ENCODE results near the gene FAM200C. TPM values are rescaled to one million over a fixed set of nuclear protein-coding genes. Genes with fewer than 3 reads are reported as not detected.

The FAM200C gene
- polyA plus RNA-seq, 4 donors: 0.27 to 4.9 (median 1.6) TPM

DNA sequence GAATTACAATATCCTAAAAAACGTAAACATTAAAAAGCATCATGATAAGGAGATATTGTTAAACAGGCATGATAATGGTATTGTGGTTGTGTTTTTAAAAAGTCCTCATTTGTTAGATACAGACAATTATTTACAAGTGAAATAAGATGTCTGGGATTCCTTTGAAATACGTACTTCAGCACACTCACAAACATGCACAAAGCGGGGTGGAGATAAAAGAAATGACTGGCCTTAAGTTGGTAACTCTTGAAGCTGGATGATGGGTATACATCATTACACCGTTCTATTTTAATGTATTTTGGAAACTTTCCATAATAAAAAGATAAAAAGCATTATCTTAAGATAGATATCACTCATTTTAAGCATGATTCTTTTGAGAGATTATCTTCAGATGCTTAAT, 1.0 kb downstream of the FAM200C start:
- peaks cover 0 to 3% (median 0%) of the 10 kb centered on the region in 3 donors for H3K4me1 ChIP-seq (ENCODE audit: control insufficient read depth in 3 of 3, insufficient read depth in 2 of 3, low read depth in 1 of 3, low read length in 2 of 3)
- peaks cover 5 to 11% (median 8%) of the 10 kb centered on the region in 3 donors for H3K36me3 ChIP-seq (ENCODE audit: control insufficient read depth in 3 of 3, insufficient read depth in 2 of 3, low read depth in 1 of 3, low read length in 3 of 3)
- DNase-seq (no peak), FAIRE-seq (no peak)
- no peaks in the 10 kb centered on the region for H3K9me3 ChIP-seq (ENCODE audit: control insufficient read depth in 2 of 2, insufficient read depth in 1 of 2, low read depth in 1 of 2, low read length in 1 of 2)
- 26 to 48% (median 34%) methylated on average over 4 of the region's 4 CpGs for WGBS, 3 donors
- no peak overlapping the region for H3K27ac ChIP-seq (ENCODE audit: low read depth in 1 of 3, low read length in 2 of 3)
- H3K27me3 ChIP-seq (ENCODE audit: control insufficient read depth in 3 of 3, insufficient read depth in 3 of 3, low read length in 3 of 3): no peaks in the 10 kb centered on the region
- H3K4me3 ChIP-seq (ENCODE audit: low read depth in 1 of 3, low read length in 3 of 3): no peak overlapping the region

DNA sequence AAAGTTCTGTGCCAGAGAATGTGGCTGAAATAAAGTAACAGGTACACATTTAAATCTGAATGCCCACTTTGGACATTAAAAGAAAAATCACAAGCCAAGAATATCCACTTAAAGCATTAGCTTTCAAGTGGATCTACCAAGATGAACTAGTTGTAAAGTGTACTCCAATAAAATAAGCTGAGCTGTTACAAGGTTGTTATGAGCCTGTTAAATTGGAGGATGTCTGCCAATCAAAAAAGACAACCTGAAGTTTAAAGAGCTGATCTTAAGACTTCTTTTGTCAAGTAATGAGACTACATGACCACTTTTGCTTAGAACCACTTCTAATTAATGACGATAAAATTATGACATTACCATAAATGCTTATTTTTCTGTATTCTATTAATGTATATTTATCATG, 2.4 kb downstream of the FAM200C start:
- Histone ChIP-seq H3K9me3 (ENCODE audit: control insufficient read depth in 2 of 2, insufficient read depth in 1 of 2, low read depth in 1 of 2, low read length in 1 of 2) (no peaks in the 10 kb centered on the region), H3K4me3 (ENCODE audit: low read depth in 1 of 3, low read length in 3 of 3) (no peak overlapping the region), H3K27ac (ENCODE audit: low read depth in 1 of 3, low read length in 2 of 3) (no peak overlapping the region), H3K4me1 (ENCODE audit: control insufficient read depth in 3 of 3, insufficient read depth in 2 of 3, low read depth in 1 of 3, low read length in 2 of 3) (peaks cover 0 to 3% (median 0%) of the 10 kb centered on the region in 3 donors), H3K27me3 (ENCODE audit: control insufficient read depth in 3 of 3, insufficient read depth in 3 of 3, low read length in 3 of 3) (no peaks in the 10 kb centered on the region), H3K36me3 (ENCODE audit: control insufficient read depth in 3 of 3, insufficient read depth in 2 of 3, low read depth in 1 of 3, low read length in 3 of 3) (peaks cover 2 to 6% (median 3%) of the 10 kb centered on the region in 3 donors)
- no peak for FAIRE-seq
- no peak for DNase-seq
- 94 to 100% (median 100%) methylated on average over 1 of the region's 1 CpG for WGBS, 3 donors

- peaks cover 0 to 3% (median 0%) of the 10 kb centered on the region in 3 donors for H3K36me3 ChIP-seq (ENCODE audit: control insufficient read depth in 3 of 3, insufficient read depth in 2 of 3, low read depth in 1 of 3, low read length in 3 of 3)
- H3K27ac ChIP-seq (ENCODE audit: low read depth in 1 of 3, low read length in 2 of 3): no peak overlapping the region
- H3K4me3 ChIP-seq (ENCODE audit: low read depth in 1 of 3, low read length in 3 of 3): no peak overlapping the region
- FAIRE-seq (no peak), DNase-seq (no peak)
- H3K27me3 ChIP-seq (ENCODE audit: control insufficient read depth in 3 of 3, insufficient read depth in 3 of 3, low read length in 3 of 3): no peaks in the 10 kb centered on the region
- WGBS, 3 donors: 96 to 97% (median 96%) methylated on average over 7 of the region's 7 CpGs
- no peaks in the 10 kb centered on the region for H3K9me3 ChIP-seq (ENCODE audit: control insufficient read depth in 2 of 2, insufficient read depth in 1 of 2, low read depth in 1 of 2, low read length in 1 of 2)
- peaks cover 0 to 3% (median 0%) of the 10 kb centered on the region in 3 donors for H3K4me1 ChIP-seq (ENCODE audit: control insufficient read depth in 3 of 3, insufficient read depth in 2 of 3, low read depth in 1 of 3, low read length in 2 of 3)
Measured at GRCh38 chr5:160395111-160395510, 4.7 kb downstream of the FAM200C start.

GRCh38 chr5:160390787-160391696, 8.8 kb downstream of the FAM200C start:
- FAIRE-seq: no peak
- Histone ChIP-seq H3K4me3 (ENCODE audit: low read depth in 1 of 3, low read length in 3 of 3) (no peak overlapping the region), H3K36me3 (ENCODE audit: control insufficient read depth in 3 of 3, insufficient read depth in 2 of 3, low read depth in 1 of 3, low read length in 3 of 3) (no peaks in the 10 kb centered on the region), H3K27ac (ENCODE audit: low read depth in 1 of 3, low read length in 2 of 3) (no peak overlapping the region), H3K9me3 (ENCODE audit: control insufficient read depth in 2 of 2, insufficient read depth in 1 of 2, low read depth in 1 of 2, low read length in 1 of 2) (peaks cover 0 to 10% of the 10 kb centered on the region in 2 donors), H3K27me3 (ENCODE audit: control insufficient read depth in 3 of 3, insufficient read depth in 3 of 3, low read length in 3 of 3) (no peaks in the 10 kb centered on the region), H3K4me1 (ENCODE audit: control insufficient read depth in 3 of 3, insufficient read depth in 2 of 3, low read depth in 1 of 3, low read length in 2 of 3) (no peaks in the 10 kb centered on the region)
- DNase-seq: peak; percentile 25 to 48
- 56 to 70% (median 62%) methylated on average over 6 to 8 of the region's 8 CpGs for WGBS, 3 donors

DNA sequence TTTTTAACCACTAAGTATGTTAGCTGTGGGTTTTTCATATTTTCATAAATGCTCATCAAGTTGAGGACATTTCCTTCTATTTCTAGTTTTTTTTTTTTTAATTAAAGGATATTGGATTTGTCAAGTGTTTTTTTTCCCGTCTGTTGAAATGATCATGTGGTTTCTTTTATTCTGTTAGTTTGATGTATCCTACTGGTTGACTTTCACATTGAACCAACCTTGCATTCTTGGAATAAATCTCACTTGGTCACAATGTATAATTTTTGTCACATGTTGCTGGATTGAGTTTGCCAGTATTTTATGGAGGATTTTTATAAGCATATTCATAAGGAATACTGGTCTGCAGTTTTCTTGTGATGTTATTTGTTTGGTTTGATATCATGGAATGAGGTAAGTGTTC, 12.4 kb downstream of the FAM200C start:
- DNase-seq: no peak
- Histone ChIP-seq H3K4me3 (ENCODE audit: low read depth in 1 of 3, low read length in 3 of 3) (no peak overlapping the region), H3K27ac (ENCODE audit: low read depth in 1 of 3, low read length in 2 of 3) (no peak overlapping the region), H3K9me3 (ENCODE audit: control insufficient read depth in 2 of 2, insufficient read depth in 1 of 2, low read depth in 1 of 2, low read length in 1 of 2) (peaks cover 0 to 10% of the 10 kb centered on the region in 2 donors), H3K27me3 (ENCODE audit: control insufficient read depth in 3 of 3, insufficient read depth in 3 of 3, low read length in 3 of 3) (no peaks in the 10 kb centered on the region), H3K36me3 (ENCODE audit: control insufficient read depth in 3 of 3, insufficient read depth in 2 of 3, low read depth in 1 of 3, low read length in 3 of 3) (no peaks in the 10 kb centered on the region), H3K4me1 (ENCODE audit: control insufficient read depth in 3 of 3, insufficient read depth in 2 of 3, low read depth in 1 of 3, low read length in 2 of 3) (no peaks in the 10 kb centered on the region)
- no peak for FAIRE-seq
- 93 to 100% (median 93%) methylated on average over 1 of the region's 1 CpG for WGBS, 3 donors

GRCh38 chr5:160385496-160385895, 14.4 kb downstream of the FAM200C start:
- DNase-seq: no peak
- FAIRE-seq: no peak

DNA sequence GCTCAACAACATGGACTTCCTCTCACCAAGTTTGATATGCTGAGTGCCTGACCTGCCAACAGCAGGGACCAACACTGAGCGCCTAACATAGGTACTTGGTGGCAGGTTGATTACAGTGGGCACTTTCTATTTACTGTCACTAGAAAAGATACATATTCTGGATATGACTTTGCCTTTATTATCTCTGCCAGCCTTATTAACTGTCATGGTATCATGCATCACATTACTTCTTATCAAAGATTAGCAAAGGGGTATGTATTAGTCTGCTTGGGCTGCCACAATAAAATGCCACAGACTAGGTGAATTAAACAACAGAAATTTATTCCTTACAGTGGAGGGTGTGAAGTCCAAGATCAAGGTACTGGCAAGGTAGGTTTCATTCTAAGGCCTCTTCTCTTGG, 15.2 kb downstream of the FAM200C start:
- Histone ChIP-seq H3K27me3 (ENCODE audit: control insufficient read depth in 3 of 3, insufficient read depth in 3 of 3, low read length in 3 of 3) (no peaks in the 10 kb centered on the region), H3K27ac (ENCODE audit: low read depth in 1 of 3, low read length in 2 of 3) (no peak overlapping the region), H3K9me3 (ENCODE audit: control insufficient read depth in 2 of 2, insufficient read depth in 1 of 2, low read depth in 1 of 2, low read length in 1 of 2) (peaks cover 0 to 10% of the 10 kb centered on the region in 2 donors), H3K4me1 (ENCODE audit: control insufficient read depth in 3 of 3, insufficient read depth in 2 of 3, low read depth in 1 of 3, low read length in 2 of 3) (no peaks in the 10 kb centered on the region), H3K4me3 (ENCODE audit: low read depth in 1 of 3, low read length in 3 of 3) (no peak overlapping the region), H3K36me3 (ENCODE audit: control insufficient read depth in 3 of 3, insufficient read depth in 2 of 3, low read depth in 1 of 3, low read length in 3 of 3) (no peaks in the 10 kb centered on the region)
- no peak for DNase-seq
- 95 to 100% (median 96%) methylated on average over 1 of the region's 1 CpG for WGBS, 3 donors
- no peak for FAIRE-seq

More at GRCh38 chr5:160385496-160385895, 14.4 kb downstream of the FAM200C start:
- H3K27me3 ChIP-seq (ENCODE audit: control insufficient read depth in 3 of 3, insufficient read depth in 3 of 3, low read length in 3 of 3): no peaks in the 10 kb centered on the region
- no peaks in the 10 kb centered on the region for H3K36me3 ChIP-seq (ENCODE audit: control insufficient read depth in 3 of 3, insufficient read depth in 2 of 3, low read depth in 1 of 3, low read length in 3 of 3)
- peaks cover 0 to 10% of the 10 kb centered on the region in 2 donors for H3K9me3 ChIP-seq (ENCODE audit: control insufficient read depth in 2 of 2, insufficient read depth in 1 of 2, low read depth in 1 of 2, low read length in 1 of 2)
- no peak overlapping the region for H3K27ac ChIP-seq (ENCODE audit: low read depth in 1 of 3, low read length in 2 of 3)
- H3K4me1 ChIP-seq (ENCODE audit: control insufficient read depth in 3 of 3, insufficient read depth in 2 of 3, low read depth in 1 of 3, low read length in 2 of 3): no peaks in the 10 kb centered on the region
- H3K4me3 ChIP-seq (ENCODE audit: low read depth in 1 of 3, low read length in 3 of 3): no peak overlapping the region

GRCh38 chr5:160382346-160382745, 17.5 kb downstream of the FAM200C start:
- H3K4me3 ChIP-seq (ENCODE audit: low read depth in 1 of 3, low read length in 3 of 3): no peak overlapping the region
- WGBS, 3 donors: 50 to 60% (median 51%) methylated on average over 3 of the region's 3 CpGs
- H3K9me3 ChIP-seq (ENCODE audit: control insufficient read depth in 2 of 2, insufficient read depth in 1 of 2, low read depth in 1 of 2, low read length in 1 of 2): peaks cover 0 to 6% of the 10 kb centered on the region in 2 donors
- FAIRE-seq: no peak
- H3K36me3 ChIP-seq (ENCODE audit: control insufficient read depth in 3 of 3, insufficient read depth in 2 of 3, low read depth in 1 of 3, low read length in 3 of 3): no peaks in the 10 kb centered on the region
- no peaks in the 10 kb centered on the region for H3K27me3 ChIP-seq (ENCODE audit: control insufficient read depth in 3 of 3, insufficient read depth in 3 of 3, low read length in 3 of 3)
- no peak for DNase-seq
- no peaks in the 10 kb centered on the region for H3K4me1 ChIP-seq (ENCODE audit: control insufficient read depth in 3 of 3, insufficient read depth in 2 of 3, low read depth in 1 of 3, low read length in 2 of 3)
- no peak overlapping the region for H3K27ac ChIP-seq (ENCODE audit: low read depth in 1 of 3, low read length in 2 of 3)
